GOT3 (cell line): ENCODE measurements around the gene TRIM2.
"Not testable (repeated sequence)": the region's sequence is repeated elsewhere in the genome, so short reads cannot be mapped to it uniquely, and the experiment has no call there.

Source experiments
- DNase-seq: peaks from one replicate; lab custom pipeline; 2025; ENCODE audit warnings: mixed read lengths; lab: John Stamatoyannopoulos, UW

Gene TRIM2

DNA sequence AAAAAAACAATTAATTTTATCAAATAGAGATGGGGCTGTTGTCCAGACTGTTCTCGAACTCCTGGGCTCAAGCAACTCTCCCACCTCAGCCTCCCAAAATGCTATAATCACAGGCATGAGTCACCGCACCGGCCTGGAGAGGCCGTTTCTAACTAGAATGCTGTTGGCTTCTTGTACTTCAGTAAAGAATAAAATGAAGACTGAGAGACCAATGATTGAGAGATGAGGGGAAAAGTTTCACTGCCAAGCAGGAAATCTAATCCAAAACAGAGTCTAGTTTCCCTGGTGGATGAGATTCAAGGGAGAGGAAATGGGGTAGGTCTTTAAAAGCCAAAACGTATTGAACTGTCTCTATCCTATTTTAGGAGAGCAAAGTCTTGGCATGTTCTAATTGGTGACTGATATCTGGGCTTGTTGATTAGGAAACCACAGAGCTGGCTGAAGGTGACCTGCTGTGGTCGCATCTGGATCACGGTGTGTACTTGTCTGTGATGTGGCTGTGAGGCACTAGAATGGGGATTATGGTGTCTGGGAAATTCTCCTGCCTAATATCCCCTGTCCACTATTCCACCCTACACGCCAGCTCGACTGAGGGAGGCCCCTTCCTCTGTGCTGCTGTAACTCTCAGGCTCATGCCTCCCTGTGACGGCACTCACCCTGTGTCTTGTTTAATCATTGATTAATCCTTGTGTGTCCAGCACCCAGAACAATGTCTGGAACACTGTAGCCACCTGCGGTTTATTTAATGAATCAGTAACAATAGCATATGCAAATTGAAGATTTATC lies 15.0 kb upstream of the TRIM2 start:
- DNase-seq: no peak

DNA sequence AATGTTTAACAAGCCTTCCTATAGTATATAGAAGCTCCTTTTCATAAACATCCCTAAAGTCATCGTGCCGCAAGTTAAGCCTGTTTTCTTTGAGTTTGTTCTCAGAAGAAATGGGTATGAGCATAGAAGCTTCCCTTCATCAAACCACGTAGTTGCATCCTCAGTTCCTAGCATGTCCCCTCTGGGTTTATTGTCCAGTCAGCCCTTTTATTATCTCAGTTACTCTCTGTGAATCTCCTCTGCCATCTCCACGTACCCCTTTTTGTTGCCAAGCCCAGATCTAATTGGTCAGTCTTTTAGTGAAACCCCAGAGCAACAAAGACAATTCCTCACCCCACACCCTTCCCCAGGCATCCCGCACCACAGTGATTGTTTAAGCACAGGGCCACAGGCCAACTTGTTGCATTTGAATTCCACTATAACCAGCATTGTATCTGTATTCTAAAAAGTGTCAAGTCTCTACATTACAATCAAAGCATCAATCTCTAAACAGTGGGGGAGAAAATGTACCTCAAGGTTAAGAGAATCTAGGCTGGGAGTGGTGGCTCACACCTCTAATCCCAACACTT lies 12.4 kb upstream of the TRIM2 start:
- DNase-seq: no peak

DNA sequence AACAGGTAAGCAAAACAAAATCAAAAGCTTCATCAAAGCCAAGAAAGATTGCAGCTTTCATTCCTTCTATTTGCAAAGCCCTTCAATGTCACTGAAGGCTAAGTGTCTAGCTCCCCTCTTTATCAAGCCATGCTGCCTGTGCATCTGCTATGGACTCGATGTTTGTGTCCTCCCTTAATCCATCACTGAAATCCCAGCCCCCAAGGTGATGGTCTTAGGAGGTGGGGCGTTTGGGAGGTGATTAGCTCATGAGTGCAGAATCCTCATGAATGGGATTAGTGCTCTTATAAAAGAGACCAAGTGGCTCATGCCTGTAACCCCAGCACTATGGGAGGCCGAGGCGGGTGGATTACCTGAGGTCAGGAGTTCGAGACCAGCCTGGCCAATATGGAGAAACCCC lies 6.9 kb upstream of the TRIM2 start:
- DNase-seq: no peak

DNA sequence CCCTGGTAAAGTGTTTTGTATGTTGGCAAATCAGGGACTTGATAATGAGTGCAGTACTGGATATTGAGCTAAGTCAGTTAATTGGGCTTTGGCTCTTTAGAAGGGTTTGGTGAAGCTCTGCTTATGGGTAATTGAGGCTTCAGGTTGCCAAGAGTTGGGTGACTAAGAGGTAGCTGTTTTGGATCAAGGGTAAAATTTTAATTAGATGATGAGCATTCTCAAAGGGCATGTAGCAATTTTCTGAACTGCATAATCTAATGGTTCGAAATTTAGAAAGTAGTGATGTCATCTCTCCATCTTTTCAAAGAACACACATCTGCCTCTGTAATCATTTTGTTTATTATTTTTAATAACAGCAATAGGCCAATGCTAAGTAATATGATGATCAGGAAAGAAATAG lies 5.5 kb upstream of the TRIM2 start:
- DNase-seq: no peak

DNA sequence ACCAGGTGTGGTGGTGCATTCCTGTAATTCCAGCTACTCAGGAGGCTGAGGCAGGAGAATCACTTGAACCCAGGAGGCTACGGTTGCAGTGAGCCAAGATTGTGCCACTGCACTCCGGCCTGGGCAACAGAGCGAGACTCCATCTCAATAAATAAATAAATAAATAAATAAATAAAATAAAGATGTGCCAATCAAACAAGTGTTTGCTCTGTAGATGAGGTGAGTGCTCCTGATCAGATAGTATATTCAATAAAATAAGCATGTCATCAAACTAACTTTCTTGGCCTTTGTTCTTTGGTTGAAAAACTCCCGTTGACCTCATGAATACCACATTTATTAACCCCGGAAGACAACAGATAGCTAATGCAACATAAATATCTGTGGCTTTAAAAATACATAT lies 497 bp upstream of the TRIM2 start:
- DNase-seq: not testable (repeated sequence)

DNA sequence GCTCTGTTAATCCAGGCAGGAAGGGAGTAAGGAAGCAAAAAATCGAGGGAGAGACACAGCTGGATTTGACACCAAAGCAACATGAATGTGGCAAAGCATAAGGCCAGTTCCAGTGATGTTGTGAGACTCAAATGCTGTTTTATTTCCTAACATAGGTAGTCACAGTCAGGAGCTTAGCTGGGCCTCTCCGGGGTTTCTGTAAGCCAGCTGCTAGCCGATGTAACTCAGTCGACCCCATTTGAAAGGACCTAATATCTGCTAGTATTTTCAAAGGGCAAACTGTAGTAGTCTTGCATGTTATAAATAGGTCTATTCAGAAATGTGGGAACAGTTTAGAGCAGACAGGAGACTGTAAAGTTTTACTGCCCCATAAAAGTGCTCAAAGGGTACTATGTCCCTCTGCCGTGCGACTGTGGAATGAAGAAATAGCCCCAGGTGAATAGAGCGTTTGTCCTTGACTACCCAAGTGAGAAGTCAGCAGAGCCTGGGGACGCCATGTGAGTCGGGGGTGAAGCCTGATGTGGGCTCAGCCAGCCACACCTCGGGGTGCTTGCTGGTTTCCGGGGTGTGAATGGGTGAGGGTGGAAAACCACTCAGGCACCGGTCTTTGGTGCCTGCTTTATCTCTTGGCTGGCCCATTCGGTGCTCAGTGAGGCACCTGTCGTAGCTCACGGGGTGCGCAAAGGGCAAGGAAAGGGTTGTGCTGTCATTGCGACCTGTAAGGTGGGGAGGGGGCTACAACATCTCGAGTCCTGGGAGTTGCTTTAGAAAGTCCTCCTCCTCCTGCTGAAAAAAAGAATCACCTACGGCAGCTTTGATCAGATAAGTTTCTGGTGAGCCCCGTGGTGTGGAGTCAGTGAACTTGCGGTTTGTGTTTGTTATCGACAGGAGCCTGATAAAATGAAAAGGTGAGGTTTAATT lies 745 bp downstream of the TRIM2 start:
- no peak for DNase-seq

DNA sequence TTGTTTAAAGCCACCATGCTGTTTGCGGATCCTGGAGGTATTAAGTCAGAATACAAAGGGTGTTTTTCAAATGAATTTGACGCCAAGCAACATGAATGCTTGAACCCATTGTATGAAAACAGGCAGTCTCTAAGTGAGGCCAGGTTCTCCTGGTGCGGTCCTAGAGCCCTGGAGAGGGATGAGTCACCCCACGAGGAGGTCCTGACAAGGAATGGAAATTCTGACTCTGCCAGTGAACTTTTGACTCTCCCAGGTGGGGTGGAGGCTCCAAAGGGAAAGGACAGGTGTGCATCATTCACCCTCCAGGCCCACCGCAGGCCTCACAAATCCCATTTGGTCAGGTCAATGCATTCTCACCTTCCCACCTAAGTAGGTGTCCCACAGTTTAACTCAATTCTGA lies 1.5 kb downstream of the TRIM2 start:
- no peak for DNase-seq

DNA sequence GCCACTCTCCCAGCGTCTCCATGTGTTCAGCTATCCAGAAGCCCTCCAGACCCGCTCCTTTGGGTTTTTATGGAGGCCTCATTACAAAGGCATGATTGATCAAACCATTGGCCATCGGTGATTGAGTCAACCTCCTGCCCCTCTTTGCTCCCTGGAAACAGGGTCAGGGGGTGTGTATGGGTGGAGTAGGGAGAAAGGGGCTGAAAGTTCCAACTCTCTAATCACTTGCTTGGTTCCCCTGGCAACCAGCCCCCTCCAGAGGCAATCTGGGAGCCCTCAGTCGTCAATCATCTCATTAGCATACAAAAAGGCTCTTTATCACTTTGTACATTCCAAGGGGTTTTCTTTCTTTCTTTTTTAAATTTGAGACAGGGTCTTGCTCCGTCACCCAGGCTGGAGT lies 2.3 kb downstream of the TRIM2 start:
- no peak for DNase-seq

DNA sequence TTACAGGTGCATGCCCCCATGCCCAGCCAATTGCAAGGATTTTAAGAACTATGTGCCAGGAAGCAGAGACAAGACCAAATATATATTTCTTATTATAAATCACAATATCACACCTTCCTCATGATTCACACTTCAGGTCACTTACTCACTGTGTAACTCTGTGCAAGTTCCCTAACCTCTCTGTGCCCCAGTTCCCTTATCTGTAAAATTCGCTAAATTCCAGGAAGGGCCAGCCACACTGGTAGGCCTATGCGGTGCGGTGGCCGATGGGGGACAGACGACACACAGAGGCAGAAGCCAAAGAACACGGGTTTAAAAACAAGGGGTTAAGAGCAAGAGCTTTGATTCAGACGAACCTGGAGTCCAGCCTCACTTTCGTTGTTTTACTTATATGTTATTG lies 2.8 kb downstream of the TRIM2 start:
- DNase-seq: no peak

DNA sequence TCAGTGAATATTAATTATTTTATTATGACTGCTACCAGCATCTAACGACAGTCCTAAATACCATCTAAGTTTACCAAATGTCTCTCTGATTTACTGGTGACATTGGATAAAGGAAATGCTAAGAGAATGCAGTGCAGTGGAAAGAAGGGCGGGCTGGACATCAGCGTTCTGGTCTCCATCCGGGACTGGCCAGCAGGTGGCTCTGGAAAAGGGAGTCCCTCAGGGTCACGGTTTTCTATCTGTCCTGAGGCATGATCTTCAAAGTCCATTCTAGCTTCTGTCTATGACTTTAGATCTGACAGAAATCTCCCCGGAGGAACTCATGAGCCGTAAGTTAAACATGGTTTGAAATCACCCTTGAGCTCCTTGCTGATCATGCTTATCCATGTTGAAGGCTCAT lies 3.3 kb downstream of the TRIM2 start:
- no peak for DNase-seq

DNA sequence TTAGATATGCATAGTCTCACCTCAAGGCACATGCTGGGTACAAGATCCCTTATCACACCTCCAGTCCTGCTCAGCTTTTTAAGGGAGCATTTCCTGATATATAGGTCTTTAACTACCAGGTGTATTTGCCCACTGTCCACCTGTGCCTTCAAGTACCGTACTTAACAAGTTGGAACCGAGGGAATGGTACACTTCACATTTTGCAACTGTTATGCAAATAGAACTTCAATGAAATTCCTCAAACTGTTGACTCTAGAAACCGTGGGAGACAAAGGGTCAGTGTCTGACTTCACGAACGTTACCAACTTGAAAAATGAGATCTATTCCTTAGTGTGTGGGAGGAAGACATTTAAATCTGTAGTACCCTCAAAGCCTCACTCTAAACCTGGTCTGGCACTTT lies 5.2 kb downstream of the TRIM2 start:
- DNase-seq: no peak

DNA sequence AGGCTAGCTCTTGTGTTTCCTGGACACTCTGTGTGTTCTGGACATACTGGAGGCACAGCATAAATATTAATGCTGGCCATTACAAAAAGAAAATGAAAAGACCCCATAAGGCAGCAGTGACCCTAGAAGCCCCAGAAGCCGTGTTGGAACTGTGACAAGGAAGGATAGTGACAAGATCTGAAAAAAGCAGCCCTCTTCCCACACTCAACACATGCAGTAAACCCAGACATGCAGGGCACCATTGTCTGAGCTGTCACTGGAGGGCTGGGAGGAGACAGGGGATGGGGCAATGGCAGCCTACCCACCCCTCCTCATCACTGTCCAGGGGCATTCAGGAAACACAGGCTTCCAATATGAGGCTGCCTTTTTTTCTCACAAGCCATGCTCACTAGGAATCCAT lies 6.5 kb downstream of the TRIM2 start:
- no peak for DNase-seq

DNA sequence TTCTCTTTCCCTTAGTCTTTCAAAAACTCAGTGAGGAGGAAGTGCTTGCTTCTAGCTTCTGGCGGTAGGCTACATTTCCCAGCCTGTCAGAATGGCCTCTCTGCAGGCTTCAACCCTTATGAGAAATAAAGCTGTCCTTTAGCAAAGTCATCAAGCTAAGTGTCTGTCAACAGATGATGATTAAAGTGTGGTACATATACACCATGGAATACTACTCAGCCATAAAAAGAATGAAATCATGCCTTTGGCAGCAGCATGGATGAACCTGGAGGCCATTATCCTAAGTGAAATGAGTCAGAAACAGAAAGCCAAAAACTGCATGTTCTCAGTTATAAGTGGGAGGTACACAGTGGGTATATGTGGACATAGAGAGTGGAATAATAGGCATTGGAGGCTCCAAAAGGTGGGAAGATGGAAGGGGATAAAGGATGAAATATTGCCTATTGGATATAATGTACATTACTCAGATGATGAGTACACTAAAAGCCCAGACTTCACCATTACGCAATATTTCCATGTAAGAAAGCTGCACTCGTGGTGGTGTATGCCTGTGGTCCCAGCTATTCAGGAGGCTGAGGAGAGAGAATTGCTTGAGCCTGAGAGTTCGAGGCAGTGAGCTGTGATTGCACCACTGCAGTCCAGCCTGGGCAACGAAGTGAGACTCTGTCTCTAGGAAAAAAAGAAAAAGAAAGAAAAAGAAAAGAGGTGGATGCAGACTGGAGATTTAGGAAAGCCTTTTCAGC lies 7.9 kb downstream of the TRIM2 start:
- no peak for DNase-seq

DNA sequence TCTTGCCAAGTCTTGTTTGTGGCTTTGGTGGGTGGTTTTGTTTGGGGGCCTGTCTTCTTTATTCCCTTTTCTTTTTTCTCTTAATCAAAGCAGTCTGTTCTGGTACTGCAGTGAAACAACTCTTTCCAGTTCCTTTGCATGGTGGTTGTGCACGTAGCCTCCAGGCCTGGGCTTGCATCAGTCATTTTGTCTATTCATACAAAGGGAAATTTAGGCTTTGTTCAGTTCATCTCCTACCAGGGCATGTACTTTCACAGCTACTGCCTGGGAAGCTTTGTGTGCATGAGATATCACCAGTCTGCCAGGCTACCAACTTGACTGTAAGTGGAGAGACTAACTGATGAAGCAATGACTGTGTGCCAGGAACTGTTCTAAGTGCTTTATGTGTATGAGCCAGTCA lies 8.5 kb downstream of the TRIM2 start:
- DNase-seq: no peak

DNA sequence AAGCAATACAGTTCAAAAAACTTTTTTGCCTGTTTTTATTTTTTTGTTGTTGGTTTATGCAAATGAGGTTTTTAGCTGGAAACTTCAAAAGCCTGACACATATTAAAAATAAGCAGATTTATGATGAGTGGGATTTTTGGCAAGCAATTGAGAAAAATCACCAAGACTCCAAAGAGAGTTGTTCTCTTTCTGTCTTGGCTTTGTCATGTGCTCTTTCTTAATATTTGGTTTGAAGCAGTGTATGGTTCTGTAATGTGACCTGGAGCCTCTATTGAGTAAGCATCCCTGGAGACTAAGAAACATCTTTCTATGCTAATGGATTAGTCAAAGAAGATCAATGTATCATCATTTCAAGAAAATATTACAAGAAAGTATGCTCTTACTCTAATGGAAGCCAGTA lies 11.7 kb downstream of the TRIM2 start:
- DNase-seq: no peak

DNA sequence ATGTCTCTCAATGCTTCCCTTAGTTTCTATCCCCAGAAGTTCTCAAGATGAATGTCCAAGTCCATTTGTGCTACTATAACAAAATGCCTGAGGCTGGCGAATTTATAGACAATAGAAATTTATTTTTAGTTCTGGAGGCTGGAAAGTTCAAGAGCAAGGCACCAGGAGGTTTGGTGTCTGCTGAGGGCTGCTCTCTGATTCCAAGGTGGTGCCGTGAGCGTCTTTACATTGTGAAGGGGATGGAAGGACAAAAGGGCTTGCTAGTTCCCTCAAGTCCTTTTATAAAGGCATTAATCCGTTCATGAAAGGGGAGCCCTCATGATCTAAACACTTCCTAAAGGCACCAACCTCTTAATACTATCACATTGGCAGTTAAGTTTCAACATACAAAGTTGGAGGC lies 12.3 kb downstream of the TRIM2 start:
- DNase-seq: no peak

DNA sequence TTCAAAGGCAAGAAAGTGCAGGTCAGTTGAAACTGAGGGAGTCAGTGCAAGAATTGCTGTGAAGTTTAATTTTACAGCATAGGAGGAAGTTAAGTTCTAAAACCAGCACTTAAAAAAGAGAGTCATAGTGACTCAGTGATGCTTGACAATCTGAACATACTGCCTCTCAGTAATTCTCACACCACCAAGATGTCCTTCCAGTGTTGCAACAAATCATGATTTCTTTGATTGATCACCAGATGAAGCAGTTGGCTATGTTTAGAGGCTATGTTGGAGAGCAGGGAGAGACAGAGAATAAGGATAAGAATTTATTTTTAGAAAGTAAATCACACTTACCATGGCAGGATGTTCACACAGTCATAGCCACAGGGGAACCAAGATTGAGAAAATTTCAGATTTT lies 13.2 kb downstream of the TRIM2 start:
- DNase-seq: no peak

DNA sequence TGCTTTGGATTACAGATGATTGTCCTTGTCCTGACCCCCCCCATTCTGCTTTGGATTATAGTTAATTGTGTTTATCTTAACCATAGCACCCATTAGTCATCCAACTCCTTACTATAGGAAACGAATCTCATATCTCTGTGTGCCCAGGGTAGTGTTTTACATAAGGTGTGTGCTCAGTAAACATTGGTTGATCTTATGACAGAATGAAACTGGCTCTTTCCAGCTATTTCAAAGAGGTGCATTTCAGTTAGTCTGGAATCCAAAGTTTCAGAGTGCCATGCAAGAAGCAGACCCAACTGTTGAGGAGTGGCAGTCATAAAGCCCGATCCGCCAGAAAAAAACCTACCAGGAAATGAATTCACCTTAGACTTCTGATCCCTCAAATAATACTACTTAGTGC lies 14.7 kb downstream of the TRIM2 start:
- DNase-seq: no peak

DNA sequence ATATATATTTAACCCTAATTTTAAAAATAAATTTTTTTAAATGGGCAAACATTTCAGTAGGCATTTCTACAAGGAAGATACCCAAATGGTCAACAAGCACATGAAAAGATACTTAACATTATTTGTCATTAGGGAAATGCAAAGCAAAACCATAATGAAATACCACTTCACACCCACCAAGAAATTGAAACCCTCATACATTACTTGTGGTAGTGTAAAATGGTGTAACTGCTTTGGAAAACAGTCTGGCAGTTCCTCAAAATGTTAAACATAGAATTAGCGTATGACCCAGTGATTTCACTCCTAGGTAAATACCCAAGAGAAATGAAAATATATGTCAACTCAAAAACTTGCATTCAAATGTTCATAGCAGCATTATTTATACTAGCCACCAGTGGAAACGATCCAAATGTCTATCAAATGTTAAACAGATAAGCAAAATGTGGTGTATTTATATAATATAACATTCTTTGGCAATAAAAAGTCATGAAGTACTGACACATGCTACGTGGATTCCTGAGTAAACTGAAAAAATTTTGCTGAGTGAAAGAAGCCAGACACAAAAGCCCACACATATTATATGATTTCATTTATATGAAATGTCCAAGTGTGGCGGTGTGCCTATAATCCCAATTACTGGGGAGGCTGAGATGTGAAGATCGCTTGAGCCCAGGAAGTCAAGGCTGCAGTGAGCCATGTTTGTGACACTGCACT lies 16.6 kb downstream of the TRIM2 start:
- DNase-seq: no peak

DNA sequence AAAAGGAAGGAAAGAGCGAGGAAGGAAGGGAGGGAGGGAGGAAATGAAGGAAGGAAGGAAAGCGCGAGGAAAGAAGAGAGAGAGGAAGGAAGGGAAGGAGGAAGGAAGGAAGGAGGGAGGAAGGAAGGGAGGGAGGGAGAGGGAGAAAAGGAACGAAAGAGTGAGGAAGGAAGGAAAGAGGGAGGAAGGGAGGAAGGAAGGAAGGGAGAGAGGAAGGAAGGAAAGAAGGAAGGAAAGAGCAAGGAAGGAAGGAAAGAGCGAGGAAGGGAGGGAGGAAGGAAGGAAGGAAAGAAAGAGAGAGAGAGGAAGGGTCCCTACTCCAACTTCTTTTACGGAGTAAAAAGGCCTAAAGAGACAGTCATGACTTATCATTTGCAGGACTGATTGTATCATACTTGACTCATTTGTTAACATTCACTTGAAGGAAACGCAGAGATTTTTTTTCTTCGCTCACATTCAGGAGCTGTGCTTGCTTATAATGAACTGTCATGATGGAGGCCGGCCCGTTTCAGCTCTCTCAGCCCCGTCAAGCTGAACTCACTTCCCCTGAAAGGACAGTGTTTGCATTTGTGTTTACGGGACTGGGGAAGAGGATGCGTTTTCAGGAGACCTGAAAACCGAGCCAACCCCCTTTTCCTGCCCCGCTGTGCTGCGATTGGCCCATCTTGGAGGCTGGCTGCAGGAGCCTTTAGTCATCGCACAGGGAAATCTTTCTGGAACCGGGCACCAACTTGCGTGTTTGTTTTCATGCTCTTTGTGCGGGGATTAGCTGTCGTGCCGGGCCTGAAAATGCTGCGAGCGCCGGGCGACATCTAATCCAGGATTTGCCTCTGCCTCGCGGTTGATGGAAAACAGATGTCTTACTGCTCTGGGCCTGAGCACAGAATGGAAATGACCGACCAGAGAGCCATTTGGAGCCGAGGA lies 17.8 kb downstream of the TRIM2 start:
- peak; percentile 16 for DNase-seq
